Loucy (cell line): ENCODE measurements around the gene ATG16L2.

Source experiments
- H2AFZ ChIP-seq: fragments of 200-600 bp; sonication (generic); 2 replicates; pipeline ENCODE4 v1.6.0; 2016; ENCODE audit warnings: antibody characterized with exemption, mild to moderate bottlenecking, low read length, moderate library complexity
- H3F3A ChIP-seq: fragments of 200-600 bp; 2 replicates; pipeline ENCODE4 v1.6.0; 2016; ENCODE audit warnings: antibody characterized with exemption, low read depth, mild to moderate bottlenecking
- H3K27me3 ChIP-seq: fragments of 200-600 bp; sonication (generic); 2 replicates; pipeline ENCODE4 v1.6.1; 2014; ENCODE audit warnings: low read length, mild to moderate bottlenecking; ENCODE audit not compliant: insufficient read depth, poor library complexity, severe bottlenecking
- H3K36me3 ChIP-seq: fragments of 200-600 bp; sonication (generic); 2 replicates; pipeline ENCODE4 v1.6.1; 2016; ENCODE audit warnings: low read length; ENCODE audit not compliant: insufficient read depth
- H3K4me1 ChIP-seq: fragments of 200-600 bp; sonication (generic); 2 replicates; pipeline ENCODE4 v1.5.1; 2014; ENCODE audit warnings: low read length, mild to moderate bottlenecking; ENCODE audit not compliant: insufficient read depth, poor library complexity, severe bottlenecking
- H3K4me2 ChIP-seq: fragments of 200-600 bp; sonication (generic); 2 replicates; pipeline ENCODE4 v1.6.0; 2014; ENCODE audit warnings: antibody characterized with exemption, low read length, low read depth, mild to moderate bottlenecking; ENCODE audit not compliant: poor library complexity, severe bottlenecking
- H3K4me3 ChIP-seq: fragments of 200-600 bp; sonication (generic); 2 replicates; pipeline ENCODE4 v1.5.1; 2014; ENCODE audit warnings: low read length, mild to moderate bottlenecking, mixed read lengths; ENCODE audit not compliant: poor library complexity, severe bottlenecking
- H3K79me2 ChIP-seq: fragments of 200-600 bp; sonication (generic); 2 replicates; pipeline ENCODE4 v1.6.1; 2014; ENCODE audit warnings: low read length; ENCODE audit not compliant: insufficient read depth
- H3K9ac ChIP-seq: fragments of 200-600 bp; sonication (generic); 2 replicates; pipeline ENCODE4 v1.6.0; 2014; ENCODE audit warnings: mild to moderate bottlenecking, low read depth, low read length, moderate library complexity; ENCODE audit not compliant: poor library complexity, severe bottlenecking
- H3K9me2 ChIP-seq: fragments of 200-600 bp; sonication (generic); replicated peaks from 2 replicates; pipeline ENCODE4 v1.6.1; 2016; ENCODE audit warnings: low read depth, low read length, mixed read lengths
- H3K9me3 ChIP-seq: fragments of 200-600 bp; sonication (generic); 2 replicates; pipeline ENCODE4 v1.6.1; 2014; ENCODE audit warnings: mild to moderate bottlenecking, antibody characterized with exemption, low read length, low read depth; ENCODE audit not compliant: insufficient read depth
- H4K20me1 ChIP-seq: fragments of 200-600 bp; sonication (generic); 2 replicates; pipeline ENCODE4 v1.6.0; 2014; ENCODE audit warnings: antibody characterized with exemption, low read length, mild to moderate bottlenecking; ENCODE audit not compliant: insufficient read depth, poor library complexity, severe bottlenecking
- EZH2phosphoT487 ChIP-seq: fragments of 200-600 bp; IDR thresholded peaks from 2 replicates; pipeline ENCODE4 v1.6.1; 2018; ENCODE audit warnings: antibody characterized with exemption, mild to moderate bottlenecking, moderate library complexity, borderline replicate concordance
- TF ChIP-seq, protein P1 (sequence below): fragments of 200-600 bp; sonication (generic); conservative IDR thresholded peaks from 2 replicates; pipeline ENCODE4 v1.5.1; 2014; ENCODE audit warnings: mild to moderate bottlenecking, antibody characterized with exemption, low read length

The ATG16L2 gene

DNA sequence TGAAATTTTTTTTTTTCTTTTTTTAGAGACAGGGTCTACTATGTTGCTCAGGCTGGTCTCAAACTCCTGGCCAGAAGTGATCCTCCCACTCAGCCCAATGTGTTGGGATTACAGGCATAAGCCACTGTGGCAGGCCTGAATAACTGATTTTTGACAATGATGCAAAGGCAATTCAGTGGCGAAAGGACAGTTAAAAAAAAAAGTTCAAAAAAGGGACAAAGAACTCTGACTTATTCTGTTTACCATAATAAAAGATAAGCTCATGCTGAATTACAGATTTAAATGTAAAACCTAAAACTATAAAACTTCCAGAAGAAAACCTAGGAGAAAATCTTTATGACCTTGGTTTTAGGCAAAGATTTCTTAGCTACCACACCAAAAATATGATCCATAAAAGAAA, 48.9 kb downstream of the ATG16L2 start:
- TF ChIP-seq, protein P1, sequence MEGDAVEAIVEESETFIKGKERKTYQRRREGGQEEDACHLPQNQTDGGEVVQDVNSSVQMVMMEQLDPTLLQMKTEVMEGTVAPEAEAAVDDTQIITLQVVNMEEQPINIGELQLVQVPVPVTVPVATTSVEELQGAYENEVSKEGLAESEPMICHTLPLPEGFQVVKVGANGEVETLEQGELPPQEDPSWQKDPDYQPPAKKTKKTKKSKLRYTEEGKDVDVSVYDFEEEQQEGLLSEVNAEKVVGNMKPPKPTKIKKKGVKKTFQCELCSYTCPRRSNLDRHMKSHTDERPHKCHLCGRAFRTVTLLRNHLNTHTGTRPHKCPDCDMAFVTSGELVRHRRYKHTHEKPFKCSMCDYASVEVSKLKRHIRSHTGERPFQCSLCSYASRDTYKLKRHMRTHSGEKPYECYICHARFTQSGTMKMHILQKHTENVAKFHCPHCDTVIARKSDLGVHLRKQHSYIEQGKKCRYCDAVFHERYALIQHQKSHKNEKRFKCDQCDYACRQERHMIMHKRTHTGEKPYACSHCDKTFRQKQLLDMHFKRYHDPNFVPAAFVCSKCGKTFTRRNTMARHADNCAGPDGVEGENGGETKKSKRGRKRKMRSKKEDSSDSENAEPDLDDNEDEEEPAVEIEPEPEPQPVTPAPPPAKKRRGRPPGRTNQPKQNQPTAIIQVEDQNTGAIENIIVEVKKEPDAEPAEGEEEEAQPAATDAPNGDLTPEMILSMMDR = no peak
- no peak overlapping the region for H3K4me2 ChIP-seq
- no peak overlapping the region for H3K9ac ChIP-seq
- no peaks in the 10 kb centered on the region for H3K27me3 ChIP-seq
- H3K4me3 ChIP-seq = no peak overlapping the region
- H3K36me3 ChIP-seq = peaks cover 80% of the 10 kb centered on the region; the same call in 1 of the 2 replicates
- H3K9me2 ChIP-seq = no peaks in the 10 kb centered on the region
- no peaks in the 10 kb centered on the region for H3K4me1 ChIP-seq
- H3F3A ChIP-seq = no peaks in the 10 kb centered on the region
- H3K9me3 ChIP-seq = no peaks in the 10 kb centered on the region
- H3K79me2 ChIP-seq = no peaks in the 10 kb centered on the region; the same call in 1 of the 2 replicates
- no peaks in the 10 kb centered on the region for H4K20me1 ChIP-seq
- H2AFZ ChIP-seq = no peak overlapping the region

DNA sequence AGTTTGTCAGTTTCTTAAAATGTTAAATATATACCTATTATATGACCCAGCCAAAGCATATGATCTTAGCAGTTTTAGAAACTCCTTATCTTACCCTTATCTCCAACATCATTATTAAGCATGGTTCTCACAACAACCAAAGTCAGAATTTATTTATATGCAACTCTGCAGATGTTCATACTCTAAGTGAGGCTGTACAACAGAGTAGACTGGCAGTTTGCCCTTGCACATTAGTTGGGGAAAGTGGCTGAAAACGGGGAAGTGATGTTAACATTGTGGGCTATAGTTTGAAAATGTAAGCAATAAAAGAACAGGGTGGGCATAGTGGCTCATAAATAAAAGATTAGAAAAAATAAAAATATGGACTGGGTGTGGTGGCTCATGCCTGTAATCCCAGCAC, 49.7 kb downstream of the ATG16L2 start:
- Histone ChIP-seq H3K4me3 (no peak overlapping the region), H2AFZ (no peak overlapping the region), H3K9me3 (no peaks in the 10 kb centered on the region), H3K27me3 (no peaks in the 10 kb centered on the region), H3K9me2 (no peaks in the 10 kb centered on the region), H3K36me3 (peaks cover 77% of the 10 kb centered on the region; the same call in 1 of the 2 replicates), H4K20me1 (no peaks in the 10 kb centered on the region), H3K4me1 (no peaks in the 10 kb centered on the region), H3K4me2 (no peak overlapping the region), H3K9ac (no peak overlapping the region), H3F3A (no peaks in the 10 kb centered on the region), H3K79me2 (no peaks in the 10 kb centered on the region; the same call in 1 of the 2 replicates)
- TF ChIP-seq EZH2phosphoT487 = no peak
- TF ChIP-seq, protein P1 = no peak

DNA sequence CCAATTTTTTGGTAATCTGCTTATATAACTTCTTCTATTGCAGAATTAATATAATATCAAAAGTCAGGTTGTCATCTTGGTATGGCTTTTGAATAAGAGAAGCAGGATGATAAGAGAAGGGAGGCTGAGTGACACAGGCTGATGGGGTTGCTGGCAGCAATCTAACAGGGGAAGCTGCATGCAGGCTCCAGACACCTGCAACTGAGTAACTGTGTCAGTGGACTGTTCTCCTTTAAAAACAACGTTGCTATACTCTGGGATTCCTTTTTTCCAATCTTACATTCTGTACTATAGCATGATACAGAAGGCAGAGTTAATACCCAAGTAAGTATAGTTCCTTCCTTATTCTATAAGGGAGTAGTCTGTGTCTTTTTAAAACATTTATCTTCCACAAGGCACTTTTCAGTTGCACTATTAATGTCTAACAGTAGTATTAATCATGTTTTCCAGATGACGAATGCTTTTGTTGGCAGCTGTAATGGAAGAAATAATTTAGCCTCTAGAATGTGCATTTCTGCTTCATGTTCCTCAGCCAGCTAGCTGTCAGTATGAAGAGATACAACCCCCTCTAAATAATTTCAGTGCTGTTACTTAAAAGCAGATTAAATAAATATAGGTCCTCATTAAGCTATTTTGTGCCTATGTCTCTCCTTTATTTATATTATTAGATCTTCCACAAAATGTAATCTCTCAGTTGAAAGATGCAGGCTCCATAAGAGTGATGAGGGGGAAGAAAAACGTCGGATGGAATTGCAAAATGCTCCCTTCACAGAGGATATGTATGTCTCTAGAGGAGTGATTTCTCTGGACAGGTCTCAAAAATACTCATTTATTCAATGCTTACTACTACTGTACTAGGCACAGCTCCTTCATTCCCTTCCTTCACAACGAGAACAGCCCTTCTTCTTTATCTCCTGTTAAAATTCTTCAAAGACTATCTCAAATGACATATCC, 50.8 kb downstream of the ATG16L2 start:
- Histone ChIP-seq H3K9ac (no peak overlapping the region), H3K9me2 (no peaks in the 10 kb centered on the region), H3K4me2 (no peak overlapping the region), H3F3A (no peaks in the 10 kb centered on the region), H3K9me3 (no peaks in the 10 kb centered on the region), H3K36me3 (peaks cover 73% of the 10 kb centered on the region; the same call in 1 of the 2 replicates), H3K4me3 (no peak overlapping the region), H3K79me2 (no peaks in the 10 kb centered on the region; the same call in 1 of the 2 replicates), H3K27me3 (no peaks in the 10 kb centered on the region), H3K4me1 (peaks cover 3% of the 10 kb centered on the region), H4K20me1 (no peaks in the 10 kb centered on the region), H2AFZ (no peak overlapping the region)
- TF ChIP-seq, protein P1 = no peak
- no peak for TF ChIP-seq EZH2phosphoT487
